Measurements from ENCODE around the gene RAC2. TPM values are rescaled to one million over a fixed set of nuclear protein-coding genes. Genes with fewer than 3 reads are reported as not detected.

The RAC2 gene
- total and polyA plus RNA-seq, 2 of the 8 experiments (the other 6 are each of a cell fraction or from before 2014, with no cell fraction given) = 2.3 to 4.3 TPM

DNA sequence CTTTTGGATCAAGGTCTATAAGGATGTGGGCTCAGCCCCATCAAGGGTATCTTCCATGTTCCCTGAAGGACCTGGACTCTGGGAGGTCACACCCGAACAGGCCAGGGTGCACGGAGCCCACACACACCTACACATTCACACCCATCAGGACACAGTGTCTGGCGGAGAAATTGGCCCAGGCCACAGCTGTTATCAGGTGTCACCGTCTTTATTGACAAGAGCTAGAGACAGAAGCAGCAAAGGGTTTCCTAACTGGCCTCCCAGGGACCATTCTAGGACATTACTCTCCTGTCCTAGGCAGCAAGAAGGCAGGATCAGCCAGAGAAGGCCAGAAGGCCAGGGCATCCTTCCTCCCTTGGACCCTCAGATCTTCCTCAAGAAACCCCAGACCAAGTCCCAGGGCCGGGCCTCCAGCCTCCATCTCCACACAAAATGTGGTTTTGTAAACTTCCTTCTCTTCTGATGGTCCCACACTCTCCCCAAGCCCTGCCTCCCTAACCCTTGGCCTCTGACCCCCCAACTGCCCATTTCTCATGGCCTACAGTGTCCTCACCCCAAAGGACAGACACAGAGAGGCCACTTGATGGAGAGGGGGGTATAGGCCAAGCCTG lies 39.9 kb downstream of the RAC2 start (continued):
- TF ChIP-seq, protein P1, sequence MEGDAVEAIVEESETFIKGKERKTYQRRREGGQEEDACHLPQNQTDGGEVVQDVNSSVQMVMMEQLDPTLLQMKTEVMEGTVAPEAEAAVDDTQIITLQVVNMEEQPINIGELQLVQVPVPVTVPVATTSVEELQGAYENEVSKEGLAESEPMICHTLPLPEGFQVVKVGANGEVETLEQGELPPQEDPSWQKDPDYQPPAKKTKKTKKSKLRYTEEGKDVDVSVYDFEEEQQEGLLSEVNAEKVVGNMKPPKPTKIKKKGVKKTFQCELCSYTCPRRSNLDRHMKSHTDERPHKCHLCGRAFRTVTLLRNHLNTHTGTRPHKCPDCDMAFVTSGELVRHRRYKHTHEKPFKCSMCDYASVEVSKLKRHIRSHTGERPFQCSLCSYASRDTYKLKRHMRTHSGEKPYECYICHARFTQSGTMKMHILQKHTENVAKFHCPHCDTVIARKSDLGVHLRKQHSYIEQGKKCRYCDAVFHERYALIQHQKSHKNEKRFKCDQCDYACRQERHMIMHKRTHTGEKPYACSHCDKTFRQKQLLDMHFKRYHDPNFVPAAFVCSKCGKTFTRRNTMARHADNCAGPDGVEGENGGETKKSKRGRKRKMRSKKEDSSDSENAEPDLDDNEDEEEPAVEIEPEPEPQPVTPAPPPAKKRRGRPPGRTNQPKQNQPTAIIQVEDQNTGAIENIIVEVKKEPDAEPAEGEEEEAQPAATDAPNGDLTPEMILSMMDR (IDR thresholded peaks at IDR 0.05; ENCODE audit: control extremely low read depth in 1 of 3, insufficient read depth in 1 of 3, low read depth in 1 of 3, low read length in 3 of 3) = no peak
- TF ChIP-seq SIRT6 (IDR thresholded peaks at IDR 0.05; ENCODE audit: low read length) (no peak), RBBP5 (IDR thresholded peaks at IDR 0.05; ENCODE audit: borderline replicate concordance, low read depth, low read length) (no peak), BCL11A (IDR thresholded peaks at IDR 0.05; ENCODE audit: low read depth in 2 of 2, low read length in 2 of 2) (no peak), YY1 (IDR thresholded peaks at IDR 0.05; ENCODE audit: low read depth, low read length) (no peak)
